ENCODE results near the gene LRRC43.
"Not testable (repeated sequence)": the region's sequence is repeated elsewhere in the genome, so short reads cannot be mapped to it uniquely, and the experiment has no call there.

LRRC43 gene

DNA sequence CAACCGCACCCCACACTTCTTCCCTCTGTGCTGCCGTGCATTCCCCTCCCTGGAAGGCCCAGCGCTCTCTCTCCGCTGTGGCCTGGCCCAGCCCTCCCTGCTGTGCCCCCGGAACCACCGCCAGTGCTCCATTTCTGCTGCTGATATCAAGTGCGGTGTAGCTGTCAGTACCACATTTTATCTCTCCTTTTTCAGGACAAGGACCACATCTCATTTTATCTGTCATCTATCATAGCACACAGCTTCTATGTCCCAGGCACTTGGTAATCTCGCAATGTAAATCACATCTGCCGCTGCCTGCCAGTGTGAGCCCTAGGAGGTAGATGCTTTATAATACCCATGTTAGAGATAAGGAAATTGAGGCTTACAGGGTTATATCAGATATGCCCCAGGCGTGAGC, 27.2 kb upstream of the LRRC43 start:
- no peak for DNase-seq (ENCODE audit: low read depth in 2 of 2)

GRCh38 chr12:122158700-122159285, 24.1 kb upstream of the LRRC43 start:
- DNase-seq (ENCODE audit: low read depth in 2 of 2), result no peak

DNA sequence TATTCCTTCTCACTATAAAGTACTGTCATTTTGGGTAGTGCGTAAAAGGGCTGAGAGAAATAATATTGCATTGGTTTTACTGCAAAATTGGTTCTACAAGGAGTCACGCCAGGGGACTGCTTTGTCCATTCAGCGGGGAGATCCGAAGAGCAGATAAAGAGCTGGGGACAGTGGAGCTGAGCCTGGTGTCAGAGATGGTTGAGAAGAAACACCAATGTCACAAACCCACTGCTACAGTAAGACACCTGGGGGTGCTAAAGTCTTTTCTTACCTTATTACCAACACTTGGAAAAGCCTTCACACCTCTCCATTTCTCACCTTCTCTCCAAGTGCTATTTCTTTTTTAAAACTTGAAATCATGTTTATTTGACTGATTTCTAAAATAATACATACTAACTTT, 23.0 kb upstream of the LRRC43 start:
- no peak for DNase-seq (ENCODE audit: low read depth in 2 of 2)

GRCh38 chr12:122160761-122161160, 22.2 kb upstream of the LRRC43 start:
- DNase-seq (ENCODE audit: low read depth in 2 of 2), result no peak

DNA sequence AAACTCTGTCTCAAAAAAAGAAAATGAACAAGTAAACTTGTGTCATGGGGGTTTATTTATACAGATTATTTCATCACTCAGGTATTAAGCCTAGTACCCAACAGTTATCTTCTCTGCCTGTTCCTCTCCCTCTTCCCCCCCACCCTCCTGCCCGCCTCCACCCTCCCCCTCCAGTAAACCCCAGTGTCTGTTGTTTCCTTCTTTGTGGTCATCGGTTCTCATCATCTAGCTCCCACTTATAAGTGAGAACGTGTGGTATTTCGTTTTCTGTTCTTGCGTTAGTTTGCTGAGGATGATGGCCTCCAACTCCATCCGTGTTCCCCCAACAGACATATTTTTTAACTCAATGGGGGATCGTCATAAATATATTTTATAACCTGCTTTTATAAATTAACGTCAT, 21.2 kb upstream of the LRRC43 start:
- no peak for DNase-seq (ENCODE audit: low read depth in 2 of 2)

GRCh38 chr12:122162976-122163375, 19.9 kb upstream of the LRRC43 start:
- no peak for DNase-seq (ENCODE audit: low read depth in 2 of 2)

- DNase-seq (ENCODE audit: low read depth in 2 of 2), result no peak
Measured at GRCh38 chr12:122166422-122167349, 16.2 kb upstream of the LRRC43 start.

DNA sequence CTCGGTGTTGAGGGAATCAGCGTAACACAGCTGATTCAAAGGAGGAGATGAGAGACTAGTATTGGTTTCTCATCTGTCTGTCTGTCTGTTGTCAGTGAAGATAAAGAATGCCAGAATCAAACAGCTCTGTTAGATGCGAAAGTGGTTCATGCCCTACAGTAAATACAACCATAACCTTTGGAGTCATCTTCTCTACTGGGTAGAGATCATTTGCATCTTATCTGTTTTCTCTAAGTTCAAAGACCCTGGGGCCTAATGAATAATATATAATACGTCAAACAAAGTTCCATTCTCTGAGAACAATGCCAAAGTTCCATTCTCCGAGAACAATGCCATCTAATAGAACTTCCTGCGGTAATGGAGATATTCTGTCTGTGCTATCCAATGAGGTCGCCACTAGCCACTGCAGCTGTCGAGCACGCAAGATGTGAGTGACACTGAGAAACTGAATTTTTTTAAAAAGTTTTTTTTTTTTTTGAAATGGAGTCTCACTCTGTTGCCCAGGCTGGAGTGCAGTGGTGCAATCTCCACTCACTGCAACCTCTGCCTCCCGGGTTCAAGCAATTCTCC, 15.5 kb upstream of the LRRC43 start:
- DNase-seq (ENCODE audit: low read depth in 2 of 2), result no peak

- no peak for DNase-seq (ENCODE audit: low read depth in 2 of 2)
Measured at GRCh38 chr12:122168492-122168891, 14.4 kb upstream of the LRRC43 start.

GRCh38 chr12:122171399-122171798, 11.5 kb upstream of the LRRC43 start:
- no peak for DNase-seq (ENCODE audit: low read depth in 2 of 2)

DNA sequence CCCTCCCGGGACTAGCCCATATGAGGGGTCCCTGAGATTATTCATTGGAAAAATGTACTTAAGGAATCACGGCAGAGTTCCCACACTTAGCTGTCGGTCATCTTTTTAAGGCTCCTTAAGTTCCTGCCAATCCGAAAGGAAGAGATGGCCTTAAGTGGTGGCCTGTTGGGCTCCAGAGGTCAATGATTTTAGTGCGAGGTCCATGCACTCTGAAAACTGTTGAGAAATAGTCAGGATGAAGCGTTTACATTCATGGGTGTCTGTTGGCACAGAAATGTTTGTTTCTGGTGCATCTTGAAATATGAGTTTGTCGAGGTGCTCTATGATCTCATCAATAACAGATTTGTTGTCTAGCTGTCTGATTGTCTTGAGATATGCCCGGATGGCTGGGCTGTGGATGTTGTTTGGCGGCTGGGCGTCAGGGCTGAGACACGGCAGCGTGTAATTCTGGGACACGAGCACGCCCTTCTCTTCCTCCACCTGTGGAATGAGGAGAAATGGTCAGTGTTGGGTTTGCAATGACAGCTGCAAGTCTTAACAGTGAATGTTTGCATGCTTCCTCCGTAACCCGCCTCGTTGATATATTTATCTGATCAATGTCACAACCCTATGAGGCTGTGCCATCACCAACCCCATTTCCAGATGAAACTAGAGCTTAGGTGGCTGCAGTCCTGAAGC, 10.5 kb upstream of the LRRC43 start:
- DNase-seq (ENCODE audit: low read depth in 2 of 2), result no peak

DNA sequence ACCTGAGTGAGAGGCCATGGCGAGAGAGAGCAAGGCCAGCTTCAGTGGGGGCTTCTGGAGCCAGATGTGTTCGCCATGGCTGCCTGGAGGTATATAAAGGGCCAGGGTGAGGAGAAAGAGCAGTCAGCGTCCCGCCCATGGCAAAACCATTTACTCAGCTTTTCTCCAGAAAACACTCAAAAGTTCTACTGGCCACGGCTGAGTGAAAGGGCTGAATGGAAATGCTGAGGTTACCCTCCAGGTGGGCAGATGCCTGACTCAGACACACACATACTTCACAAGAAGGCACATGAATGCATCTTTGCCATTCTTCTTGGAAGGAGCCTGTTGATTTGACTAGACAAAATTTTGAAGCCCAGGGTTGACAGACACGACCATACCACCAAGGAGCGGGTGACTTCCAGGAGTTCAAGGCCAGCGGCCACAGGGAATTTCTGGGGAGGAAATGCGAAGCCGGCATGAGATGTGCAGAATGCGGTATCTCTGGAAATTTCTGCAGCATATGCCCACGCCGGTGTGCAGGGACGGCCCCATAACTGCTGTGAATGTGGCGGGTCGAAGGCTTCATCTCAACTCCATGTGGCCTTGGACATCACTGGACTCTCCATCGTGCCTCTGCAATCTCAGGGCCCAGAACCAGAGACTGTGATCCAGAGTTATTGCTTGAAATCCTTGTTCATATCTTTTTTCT, 8.6 kb upstream of the LRRC43 start, which contains the start of gene IL31:
IL31 (minus strand) TSS at position 67 of the 691 bp plus-strand sequence; CDS start at position 18, 49 bp downstream.
- DNase-seq (ENCODE audit: low read depth in 2 of 2), result no peak

DNA sequence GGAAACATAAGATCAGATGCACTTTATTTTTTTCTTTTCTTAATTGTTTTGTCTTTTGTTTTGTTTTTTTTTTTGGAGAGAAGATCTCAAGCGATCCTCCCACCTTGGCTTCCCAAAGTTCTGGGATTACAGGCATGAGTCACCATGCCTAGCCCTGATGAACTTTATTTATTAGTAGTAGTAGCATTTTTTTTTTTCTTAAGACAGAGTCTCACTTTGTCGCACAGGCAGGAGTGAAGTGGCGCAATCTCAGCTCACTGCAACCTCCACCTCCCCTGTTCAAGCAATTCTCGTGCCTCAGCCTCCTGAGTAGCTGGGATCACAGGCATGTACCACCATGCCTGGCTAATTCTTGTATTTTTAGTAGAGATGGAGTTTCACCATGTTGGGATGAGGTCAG, 6.5 kb upstream of the LRRC43 start:
- DNase-seq (ENCODE audit: low read depth in 2 of 2), result not testable (repeated sequence)

- no peak for DNase-seq (ENCODE audit: low read depth in 2 of 2)
Measured at GRCh38 chr12:122183588-122183940, 641 bp downstream of the LRRC43 start.

- no peak for DNase-seq (ENCODE audit: low read depth in 2 of 2)
Measured at GRCh38 chr12:122184517-122184916, 1.6 kb downstream of the LRRC43 start.

DNA sequence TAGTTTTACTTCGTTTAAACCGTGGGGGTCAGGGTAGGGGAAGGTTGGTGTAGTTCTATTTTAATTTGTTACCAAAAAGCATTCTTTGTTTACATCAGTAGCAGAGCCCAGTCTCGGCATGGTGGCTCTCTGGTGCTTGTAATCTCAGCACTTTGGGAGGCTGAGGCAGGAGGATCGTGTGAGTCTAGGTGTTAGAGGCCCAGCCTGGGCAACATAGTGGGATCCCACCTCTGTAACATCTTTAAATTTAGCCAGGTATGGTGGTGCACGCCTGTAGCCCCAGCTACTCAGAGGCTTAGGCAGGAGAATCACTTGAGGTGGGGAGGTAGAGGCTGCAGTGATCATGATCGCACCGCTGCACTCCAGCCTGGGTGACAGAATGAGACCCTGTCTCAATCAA, 2.2 kb downstream of the LRRC43 start:
- DNase-seq (ENCODE audit: low read depth in 2 of 2), result no peak

GRCh38 chr12:122185494-122186082, 2.7 kb downstream of the LRRC43 start:
- DNase-seq (ENCODE audit: low read depth in 2 of 2), result no peak

DNA sequence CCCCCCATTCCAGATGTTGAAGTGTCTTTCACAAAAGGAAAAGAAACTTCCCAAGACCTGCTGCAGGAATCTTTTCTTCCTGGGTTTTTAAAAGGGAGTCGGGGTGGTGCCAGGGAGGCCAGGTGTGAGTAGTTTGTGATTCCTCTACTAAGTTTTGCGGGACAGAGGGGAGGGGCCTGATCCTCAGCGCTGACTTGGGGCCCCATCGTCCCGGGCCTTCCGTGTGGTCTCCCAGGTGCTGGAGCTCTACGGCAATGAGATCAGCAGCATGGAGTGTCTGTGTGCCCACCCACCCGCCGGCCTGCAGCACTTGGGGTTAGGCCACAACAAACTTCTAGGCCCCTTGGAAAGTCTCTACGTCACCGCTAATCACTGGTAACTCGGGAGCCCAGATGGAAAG, 4.5 kb downstream of the LRRC43 start:
- DNase-seq (ENCODE audit: low read depth in 2 of 2), result no peak

- DNase-seq (ENCODE audit: low read depth in 2 of 2), result no peak
Measured at GRCh38 chr12:122189626-122190475, 6.9 kb downstream of the LRRC43 start.

Measured in fibroblast of skin of left biceps (primary cell).